ENCODE measurements around the gene C1orf21.

C1orf21 gene

GRCh38 chr1:184576822-184577221 is 190.0 kb downstream of the C1orf21 start:
- Histone ChIP-seq H3K9me3 (ENCODE audit: control insufficient read depth, insufficient read depth, low read depth, low read length) (0 out of 2 replicates have a peak, but pooled peaks cover 2% of the 10 kb centered on the region), H3K36me3 (ENCODE audit: control insufficient read depth, insufficient read depth, low read length) (no peaks in the 10 kb centered on the region), H3K27me3 (ENCODE audit: control insufficient read depth, insufficient read depth, low read length) (no peaks in the 10 kb centered on the region), H3K4me1 (ENCODE audit: control insufficient read depth, insufficient read depth, low read length) (0 out of 2 replicates have a peak, but pooled peaks cover 7% of the 10 kb centered on the region), H3K4me3 (ENCODE audit: low read depth, low read length) (no peak overlapping the region), H3K27ac (ENCODE audit: low read depth, low read length) (no peak overlapping the region), H3K9ac (ENCODE audit: low read length) (no peak overlapping the region)

GRCh38 chr1:184577319-184577718 is 190.5 kb downstream of the C1orf21 start:
- Histone ChIP-seq H3K9me3 (ENCODE audit: control insufficient read depth, insufficient read depth, low read depth, low read length) (0 out of 2 replicates have a peak, but pooled peaks cover 2% of the 10 kb centered on the region), H3K27ac (ENCODE audit: low read depth, low read length) (no peak overlapping the region), H3K27me3 (ENCODE audit: control insufficient read depth, insufficient read depth, low read length) (no peaks in the 10 kb centered on the region), H3K36me3 (ENCODE audit: control insufficient read depth, insufficient read depth, low read length) (no peaks in the 10 kb centered on the region), H3K4me3 (ENCODE audit: low read depth, low read length) (no peak overlapping the region), H3K4me1 (ENCODE audit: control insufficient read depth, insufficient read depth, low read length) (peaks cover 8% of the 10 kb centered on the region; the same call in 1 of the 2 replicates), H3K9ac (ENCODE audit: low read length) (no peak overlapping the region)

GRCh38 chr1:184582411-184582810 is 195.6 kb downstream of the C1orf21 start:
- Histone ChIP-seq H3K27me3 (ENCODE audit: control insufficient read depth, insufficient read depth, low read length) (no peaks in the 10 kb centered on the region), H3K27ac (ENCODE audit: low read depth, low read length) (no peak overlapping the region)

DNA sequence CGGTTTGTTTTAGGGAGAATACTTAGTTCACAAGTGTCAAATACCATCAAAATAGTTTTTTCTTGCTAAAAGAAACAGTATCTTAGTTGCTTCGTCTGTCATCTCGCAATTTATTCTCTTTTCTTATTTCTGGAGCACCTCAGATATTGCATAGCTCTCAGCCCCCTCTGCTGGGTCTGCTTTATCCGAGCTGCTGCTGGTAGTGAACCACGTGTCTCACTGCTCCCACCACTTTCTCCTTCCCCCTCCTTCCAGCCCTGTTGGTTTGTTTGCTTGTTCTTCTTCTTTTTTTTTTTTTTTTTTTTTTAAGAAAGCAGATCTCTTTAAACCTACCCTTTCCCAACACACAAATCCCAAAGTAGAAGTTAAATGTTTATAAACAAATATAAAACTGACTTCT is 197.0 kb downstream of the C1orf21 start:
- Histone ChIP-seq H3K9ac (ENCODE audit: low read length) (no peak overlapping the region), H3K4me3 (ENCODE audit: low read depth, low read length) (no peak overlapping the region), H3K4me1 (ENCODE audit: control insufficient read depth, insufficient read depth, low read length) (peaks cover 6% of the 10 kb centered on the region), H3K9me3 (ENCODE audit: control insufficient read depth, insufficient read depth, low read depth, low read length) (0 out of 2 replicates have a peak, but pooled peaks cover 2% of the 10 kb centered on the region), H3K27ac (ENCODE audit: low read depth, low read length) (no peak overlapping the region), H3K27me3 (ENCODE audit: control insufficient read depth, insufficient read depth, low read length) (no peaks in the 10 kb centered on the region), H3K36me3 (ENCODE audit: control insufficient read depth, insufficient read depth, low read length) (no peaks in the 10 kb centered on the region)

More at GRCh38 chr1:184582411-184582810, 195.6 kb downstream of the C1orf21 start:
- Histone ChIP-seq H3K36me3 (ENCODE audit: control insufficient read depth, insufficient read depth, low read length) (no peaks in the 10 kb centered on the region), H3K4me3 (ENCODE audit: low read depth, low read length) (no peak overlapping the region), H3K9me3 (ENCODE audit: control insufficient read depth, insufficient read depth, low read depth, low read length) (0 out of 2 replicates have a peak, but pooled peaks cover 2% of the 10 kb centered on the region), H3K9ac (ENCODE audit: low read length) (no peak overlapping the region), H3K4me1 (ENCODE audit: control insufficient read depth, insufficient read depth, low read length) (peaks cover 6% of the 10 kb centered on the region)

GRCh38 chr1:184588701-184589100 is 201.9 kb downstream of the C1orf21 start:
- H3K27me3 ChIP-seq (ENCODE audit: control insufficient read depth, insufficient read depth, low read length): no peaks in the 10 kb centered on the region
- H3K4me3 ChIP-seq (ENCODE audit: low read depth, low read length): no peak overlapping the region
- H3K36me3 ChIP-seq (ENCODE audit: control insufficient read depth, insufficient read depth, low read length): no peaks in the 10 kb centered on the region
- no peaks in the 10 kb centered on the region for H3K4me1 ChIP-seq (ENCODE audit: control insufficient read depth, insufficient read depth, low read length)
- H3K9me3 ChIP-seq (ENCODE audit: control insufficient read depth, insufficient read depth, low read depth, low read length): no peaks in the 10 kb centered on the region
- H3K9ac ChIP-seq (ENCODE audit: low read length): no peak overlapping the region
- H3K27ac ChIP-seq (ENCODE audit: low read depth, low read length): no peak overlapping the region

DNA sequence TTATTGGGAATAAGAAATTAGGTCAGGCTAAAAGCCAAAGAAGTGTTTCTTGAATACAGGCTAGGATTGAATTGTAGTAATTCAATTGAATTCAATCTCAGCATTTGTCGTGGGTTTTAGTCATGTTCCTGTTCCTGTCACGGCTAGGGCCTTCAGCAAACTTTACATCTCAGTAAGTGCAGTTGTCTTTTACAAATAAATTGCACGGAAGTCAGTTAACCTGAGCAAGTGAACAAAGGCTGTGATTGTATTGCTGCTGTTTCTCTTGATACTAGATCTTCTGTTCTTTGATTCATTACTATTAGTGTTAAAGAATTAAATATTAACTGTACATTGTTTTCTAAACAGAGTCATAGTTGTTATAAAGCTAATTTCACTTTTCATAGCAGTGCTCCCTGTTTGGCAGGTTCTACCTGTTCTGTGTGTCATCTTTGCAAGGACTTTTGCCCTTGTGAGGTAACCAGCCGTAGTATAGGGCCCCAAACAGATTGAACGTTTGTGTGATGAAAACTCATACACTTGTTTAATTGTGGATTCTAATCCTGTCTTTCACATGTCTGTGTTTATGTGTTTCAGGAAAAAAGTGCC is 203.4 kb downstream of the C1orf21 start:
- H3K36me3 ChIP-seq (ENCODE audit: control insufficient read depth, insufficient read depth, low read length): no peaks in the 10 kb centered on the region
- no peaks in the 10 kb centered on the region for H3K9me3 ChIP-seq (ENCODE audit: control insufficient read depth, insufficient read depth, low read depth, low read length)
- H3K9ac ChIP-seq (ENCODE audit: low read length): no peak overlapping the region
- no peak overlapping the region for H3K4me3 ChIP-seq (ENCODE audit: low read depth, low read length)
- no peaks in the 10 kb centered on the region for H3K27me3 ChIP-seq (ENCODE audit: control insufficient read depth, insufficient read depth, low read length)
- no peaks in the 10 kb centered on the region for H3K4me1 ChIP-seq (ENCODE audit: control insufficient read depth, insufficient read depth, low read length)
- no peak overlapping the region for H3K27ac ChIP-seq (ENCODE audit: low read depth, low read length)

GRCh38 chr1:184593597-184593996 is 206.8 kb downstream of the C1orf21 start:
- Histone ChIP-seq H3K27me3 (ENCODE audit: control insufficient read depth, insufficient read depth, low read length) (no peaks in the 10 kb centered on the region), H3K9ac (ENCODE audit: low read length) (no peak overlapping the region), H3K4me1 (ENCODE audit: control insufficient read depth, insufficient read depth, low read length) (no peaks in the 10 kb centered on the region), H3K4me3 (ENCODE audit: low read depth, low read length) (no peak overlapping the region), H3K27ac (ENCODE audit: low read depth, low read length) (no peak overlapping the region), H3K36me3 (ENCODE audit: control insufficient read depth, insufficient read depth, low read length) (no peaks in the 10 kb centered on the region), H3K9me3 (ENCODE audit: control insufficient read depth, insufficient read depth, low read depth, low read length) (no peaks in the 10 kb centered on the region)

DNA sequence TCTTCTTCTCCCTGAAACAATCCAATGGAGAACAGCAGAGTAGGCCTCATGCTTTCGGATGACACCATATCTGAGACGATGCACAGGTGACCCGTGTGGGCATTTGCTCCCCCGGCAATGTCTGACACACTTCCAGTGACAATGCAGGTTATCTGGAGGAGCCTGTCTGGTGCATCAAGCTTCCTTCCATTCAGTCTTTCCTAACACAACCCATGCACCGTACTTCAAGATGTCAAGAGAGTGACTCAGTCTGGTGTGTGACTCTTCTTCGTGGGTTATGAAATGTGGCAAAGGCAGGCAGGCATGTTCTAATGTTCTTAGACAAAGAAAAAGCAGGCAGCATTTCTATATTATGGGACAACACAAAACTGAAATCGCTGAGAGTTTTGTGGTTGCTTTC is 208.8 kb downstream of the C1orf21 start:
- H3K4me3 ChIP-seq (ENCODE audit: low read depth, low read length): no peak overlapping the region
- no peak overlapping the region for H3K27ac ChIP-seq (ENCODE audit: low read depth, low read length)
- no peaks in the 10 kb centered on the region for H3K27me3 ChIP-seq (ENCODE audit: control insufficient read depth, insufficient read depth, low read length)
- no peaks in the 10 kb centered on the region for H3K9me3 ChIP-seq (ENCODE audit: control insufficient read depth, insufficient read depth, low read depth, low read length)
- no peaks in the 10 kb centered on the region for H3K36me3 ChIP-seq (ENCODE audit: control insufficient read depth, insufficient read depth, low read length)
- no peaks in the 10 kb centered on the region for H3K4me1 ChIP-seq (ENCODE audit: control insufficient read depth, insufficient read depth, low read length)
- no peak overlapping the region for H3K9ac ChIP-seq (ENCODE audit: low read length)

GRCh38 chr1:184596950-184597645 is 210.3 kb downstream of the C1orf21 start:
- Histone ChIP-seq H3K36me3 (ENCODE audit: control insufficient read depth, insufficient read depth, low read length) (no peaks in the 10 kb centered on the region; the same call in 1 of the 2 replicates), H3K9ac (ENCODE audit: low read length) (no peak overlapping the region), H3K4me1 (ENCODE audit: control insufficient read depth, insufficient read depth, low read length) (no peaks in the 10 kb centered on the region), H3K9me3 (ENCODE audit: control insufficient read depth, insufficient read depth, low read depth, low read length) (no peaks in the 10 kb centered on the region), H3K27me3 (ENCODE audit: control insufficient read depth, insufficient read depth, low read length) (no peaks in the 10 kb centered on the region), H3K27ac (ENCODE audit: low read depth, low read length) (no peak overlapping the region), H3K4me3 (ENCODE audit: low read depth, low read length) (no peak overlapping the region)

DNA sequence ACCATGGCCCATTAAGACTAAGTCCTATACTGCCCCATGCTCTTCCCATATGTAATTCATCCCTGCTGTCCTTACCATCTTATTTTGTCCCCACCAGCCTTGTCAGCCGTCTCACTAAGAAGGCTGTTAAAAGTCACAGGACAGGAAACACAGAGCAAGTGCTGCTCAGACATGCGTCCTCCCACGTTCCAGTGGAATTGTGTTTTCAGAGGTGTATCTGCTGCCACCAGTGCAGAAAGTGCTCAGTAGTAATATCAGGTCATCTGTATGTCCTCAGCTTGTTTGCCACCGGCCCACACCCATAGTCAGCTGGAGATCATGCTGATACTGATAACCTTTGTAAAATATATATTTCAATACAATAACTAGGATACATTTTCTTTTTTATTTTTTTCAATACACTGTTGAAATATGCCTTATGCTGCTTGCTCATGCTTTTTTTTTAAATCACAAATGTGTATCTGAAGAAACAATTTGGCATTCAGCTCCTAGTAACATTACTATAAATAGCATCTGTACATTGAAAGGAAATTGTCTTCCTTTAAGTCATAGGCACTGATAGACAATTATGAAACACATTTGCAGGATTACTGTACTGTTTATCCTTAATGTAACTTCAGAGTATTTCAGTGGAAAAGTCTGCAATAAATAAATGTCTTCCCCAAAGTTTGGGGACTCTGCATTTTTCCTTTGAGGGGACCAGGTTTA is 211.0 kb downstream of the C1orf21 start:
- Histone ChIP-seq H3K4me1 (ENCODE audit: control insufficient read depth, insufficient read depth, low read length) (no peaks in the 10 kb centered on the region), H3K36me3 (ENCODE audit: control insufficient read depth, insufficient read depth, low read length) (no peaks in the 10 kb centered on the region; the same call in 1 of the 2 replicates), H3K27ac (ENCODE audit: low read depth, low read length) (no peak overlapping the region), H3K9ac (ENCODE audit: low read length) (no peak overlapping the region), H3K27me3 (ENCODE audit: control insufficient read depth, insufficient read depth, low read length) (no peaks in the 10 kb centered on the region), H3K4me3 (ENCODE audit: low read depth, low read length) (no peak overlapping the region), H3K9me3 (ENCODE audit: control insufficient read depth, insufficient read depth, low read depth, low read length) (no peaks in the 10 kb centered on the region)
